ENCODE data around the gene ANKS1B.

GRCh38 chr12:98721204-98721702 lies 1263.5 kb downstream of the ANKS1B start:
- TF ChIP-seq CTCF (IDR thresholded peaks at IDR 0.05): no peak
- TF ChIP-seq POLR2A (IDR thresholded peaks at IDR 0.05): no peak
- no peak for TF ChIP-seq EP300 (IDR thresholded peaks at IDR 0.05)
